ENCODE measurements around the gene CHD9. TPM values are rescaled to one million over a fixed set of nuclear protein-coding genes. Genes with fewer than 3 reads are reported as not detected.
"Not testable (repeated sequence)": the region's sequence is repeated elsewhere in the genome, so short reads cannot be mapped to it uniquely, and the experiment has no call there.

The CHD9 gene
- total RNA-seq, 1 donor from 2014 or later = 119 TPM

GRCh38 chr16:53168744-53169143 lies 114.0 kb downstream of the CHD9 start:
- Mint-ChIP-seq H3K4me1 (peaks cover 7% of the 10 kb centered on the region), H3K9me3 (no peaks in the 10 kb centered on the region), H3K27ac (no peak overlapping the region), H3K4me3 (no peak overlapping the region), H3K27me3 (ENCODE audit: low read depth) (no peaks in the 10 kb centered on the region), H3K36me3 (peaks cover 3% of the 10 kb centered on the region)
- no peak for DNase-seq (ENCODE audit: low spot score in 2 of 2, unreplicated experiment in 2 of 2)
- TF ChIP-seq CTCF (IDR thresholded peaks at IDR 0.05; ENCODE audit: unreplicated experiment) = no peak

- Mint-ChIP-seq H3K4me1 (peaks cover 5% of the 10 kb centered on the region), H3K27me3 (ENCODE audit: low read depth) (no peaks in the 10 kb centered on the region), H3K36me3 (peaks cover 12% of the 10 kb centered on the region), H3K27ac (no peak overlapping the region), H3K9me3 (no peaks in the 10 kb centered on the region), H3K4me3 (no peak overlapping the region)
- DNase-seq (ENCODE audit: low spot score in 2 of 2, unreplicated experiment in 2 of 2) = no peak
- TF ChIP-seq CTCF (IDR thresholded peaks at IDR 0.05; ENCODE audit: unreplicated experiment) = no peak
Measured at GRCh38 chr16:53172517-53172916, 117.7 kb downstream of the CHD9 start.

GRCh38 chr16:53175118-53175517 lies 120.3 kb downstream of the CHD9 start:
- H3K4me1 Mint-ChIP-seq = peaks cover 3% of the 10 kb centered on the region
- peaks cover 18% of the 10 kb centered on the region for H3K36me3 Mint-ChIP-seq
- no peak overlapping the region for H3K27ac Mint-ChIP-seq
- DNase-seq (ENCODE audit: low spot score in 2 of 2, unreplicated experiment in 2 of 2) = no peak
- no peaks in the 10 kb centered on the region for H3K27me3 Mint-ChIP-seq (ENCODE audit: low read depth)
- H3K4me3 Mint-ChIP-seq = no peak overlapping the region
- no peak for TF ChIP-seq CTCF (IDR thresholded peaks at IDR 0.05; ENCODE audit: unreplicated experiment)
- no peaks in the 10 kb centered on the region for H3K9me3 Mint-ChIP-seq

GRCh38 chr16:53176434-53176833 lies 121.6 kb downstream of the CHD9 start:
- peaks cover 21% of the 10 kb centered on the region for H3K36me3 Mint-ChIP-seq
- H3K27me3 Mint-ChIP-seq (ENCODE audit: low read depth) = no peaks in the 10 kb centered on the region

GRCh38 chr16:53183442-53183841 lies 128.7 kb downstream of the CHD9 start:
- Mint-ChIP-seq H3K9me3 (peaks cover 30% of the 10 kb centered on the region), H3K27ac (no peak overlapping the region), H3K27me3 (ENCODE audit: low read depth) (no peaks in the 10 kb centered on the region), H3K4me3 (no peak overlapping the region), H3K36me3 (peaks cover 45% of the 10 kb centered on the region), H3K4me1 (no peaks in the 10 kb centered on the region)
- TF ChIP-seq CTCF (IDR thresholded peaks at IDR 0.05; ENCODE audit: unreplicated experiment) = no peak
- DNase-seq (ENCODE audit: low spot score in 2 of 2, unreplicated experiment in 2 of 2) = no peak

More at GRCh38 chr16:53176434-53176833, 121.6 kb downstream of the CHD9 start:
- Mint-ChIP-seq H3K9me3 (no peaks in the 10 kb centered on the region), H3K27ac (no peak overlapping the region), H3K4me1 (no peaks in the 10 kb centered on the region), H3K4me3 (no peak overlapping the region)
- no peak for TF ChIP-seq CTCF (IDR thresholded peaks at IDR 0.05; ENCODE audit: unreplicated experiment)
- DNase-seq (ENCODE audit: low spot score in 2 of 2, unreplicated experiment in 2 of 2) = no peak

DNA sequence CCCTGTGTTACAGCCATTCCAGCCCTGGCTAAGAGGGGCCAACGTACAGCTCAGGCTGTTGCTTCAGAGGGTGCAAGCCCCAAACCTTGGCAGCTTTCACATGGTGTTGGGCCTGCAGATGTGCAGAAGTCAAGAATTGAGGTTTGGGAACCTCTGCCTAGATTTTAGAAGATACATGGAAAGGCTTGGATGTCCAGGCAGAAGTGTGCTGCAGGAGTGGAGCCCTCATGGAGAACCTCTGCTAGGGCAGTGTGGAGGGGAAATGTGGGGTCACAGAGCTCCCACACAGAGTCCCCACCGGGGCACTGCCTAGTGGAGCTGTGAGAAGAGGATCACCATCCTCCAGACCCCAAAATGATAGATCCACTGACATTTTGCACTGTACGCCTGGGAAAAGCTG lies 130.9 kb downstream of the CHD9 start:
- peaks cover 33% of the 10 kb centered on the region for H3K9me3 Mint-ChIP-seq
- not testable (repeated sequence) for H3K4me1 Mint-ChIP-seq; H3K27me3 Mint-ChIP-seq (ENCODE audit: low read depth); H3K27ac Mint-ChIP-seq; DNase-seq (ENCODE audit: low spot score in 2 of 2, unreplicated experiment in 2 of 2); H3K4me3 Mint-ChIP-seq
- H3K36me3 Mint-ChIP-seq = peaks cover 44% of the 10 kb centered on the region

Measured in mesothelial cell of epicardium (in vitro differentiated cells).